Loucy (cell line): Measurements from ENCODE around the gene RNFT2.
A peak's percentile ranks its signal among the peaks of the same experiment; 100 is the strongest.

Source experiments
- H2AFZ ChIP-seq: fragments of 200-600 bp; sonication (generic); 2 replicates; pipeline ENCODE4 v1.6.0; 2016; ENCODE audit warnings: antibody characterized with exemption, mild to moderate bottlenecking, low read length, moderate library complexity
- H3F3A ChIP-seq: fragments of 200-600 bp; 2 replicates; pipeline ENCODE4 v1.6.0; 2016; ENCODE audit warnings: antibody characterized with exemption, low read depth, mild to moderate bottlenecking
- H3K27me3 ChIP-seq: fragments of 200-600 bp; sonication (generic); 2 replicates; pipeline ENCODE4 v1.6.1; 2014; ENCODE audit warnings: low read length, mild to moderate bottlenecking; ENCODE audit not compliant: insufficient read depth, poor library complexity, severe bottlenecking
- H3K36me3 ChIP-seq: fragments of 200-600 bp; sonication (generic); 2 replicates; pipeline ENCODE4 v1.6.1; 2016; ENCODE audit warnings: low read length; ENCODE audit not compliant: insufficient read depth
- H3K4me1 ChIP-seq: fragments of 200-600 bp; sonication (generic); 2 replicates; pipeline ENCODE4 v1.5.1; 2014; ENCODE audit warnings: low read length, mild to moderate bottlenecking; ENCODE audit not compliant: insufficient read depth, poor library complexity, severe bottlenecking
- H3K4me2 ChIP-seq: fragments of 200-600 bp; sonication (generic); 2 replicates; pipeline ENCODE4 v1.6.0; 2014; ENCODE audit warnings: antibody characterized with exemption, low read length, low read depth, mild to moderate bottlenecking; ENCODE audit not compliant: poor library complexity, severe bottlenecking
- H3K4me3 ChIP-seq: fragments of 200-600 bp; sonication (generic); 2 replicates; pipeline ENCODE4 v1.5.1; 2014; ENCODE audit warnings: low read length, mild to moderate bottlenecking, mixed read lengths; ENCODE audit not compliant: poor library complexity, severe bottlenecking
- H3K79me2 ChIP-seq: fragments of 200-600 bp; sonication (generic); 2 replicates; pipeline ENCODE4 v1.6.1; 2014; ENCODE audit warnings: low read length; ENCODE audit not compliant: insufficient read depth
- H3K9ac ChIP-seq: fragments of 200-600 bp; sonication (generic); 2 replicates; pipeline ENCODE4 v1.6.0; 2014; ENCODE audit warnings: mild to moderate bottlenecking, low read depth, low read length, moderate library complexity; ENCODE audit not compliant: poor library complexity, severe bottlenecking
- H3K9me2 ChIP-seq: fragments of 200-600 bp; sonication (generic); replicated peaks from 2 replicates; pipeline ENCODE4 v1.6.1; 2016; ENCODE audit warnings: low read depth, low read length, mixed read lengths
- H3K9me3 ChIP-seq: fragments of 200-600 bp; sonication (generic); 2 replicates; pipeline ENCODE4 v1.6.1; 2014; ENCODE audit warnings: mild to moderate bottlenecking, antibody characterized with exemption, low read length, low read depth; ENCODE audit not compliant: insufficient read depth
- H4K20me1 ChIP-seq: fragments of 200-600 bp; sonication (generic); 2 replicates; pipeline ENCODE4 v1.6.0; 2014; ENCODE audit warnings: antibody characterized with exemption, low read length, mild to moderate bottlenecking; ENCODE audit not compliant: insufficient read depth, poor library complexity, severe bottlenecking
- EZH2phosphoT487 ChIP-seq: fragments of 200-600 bp; IDR thresholded peaks from 2 replicates; pipeline ENCODE4 v1.6.1; 2018; ENCODE audit warnings: antibody characterized with exemption, mild to moderate bottlenecking, moderate library complexity, borderline replicate concordance
- TF ChIP-seq, protein P1 (sequence below): fragments of 200-600 bp; sonication (generic); conservative IDR thresholded peaks from 2 replicates; pipeline ENCODE4 v1.5.1; 2014; ENCODE audit warnings: mild to moderate bottlenecking, antibody characterized with exemption, low read length

The RNFT2 gene

DNA sequence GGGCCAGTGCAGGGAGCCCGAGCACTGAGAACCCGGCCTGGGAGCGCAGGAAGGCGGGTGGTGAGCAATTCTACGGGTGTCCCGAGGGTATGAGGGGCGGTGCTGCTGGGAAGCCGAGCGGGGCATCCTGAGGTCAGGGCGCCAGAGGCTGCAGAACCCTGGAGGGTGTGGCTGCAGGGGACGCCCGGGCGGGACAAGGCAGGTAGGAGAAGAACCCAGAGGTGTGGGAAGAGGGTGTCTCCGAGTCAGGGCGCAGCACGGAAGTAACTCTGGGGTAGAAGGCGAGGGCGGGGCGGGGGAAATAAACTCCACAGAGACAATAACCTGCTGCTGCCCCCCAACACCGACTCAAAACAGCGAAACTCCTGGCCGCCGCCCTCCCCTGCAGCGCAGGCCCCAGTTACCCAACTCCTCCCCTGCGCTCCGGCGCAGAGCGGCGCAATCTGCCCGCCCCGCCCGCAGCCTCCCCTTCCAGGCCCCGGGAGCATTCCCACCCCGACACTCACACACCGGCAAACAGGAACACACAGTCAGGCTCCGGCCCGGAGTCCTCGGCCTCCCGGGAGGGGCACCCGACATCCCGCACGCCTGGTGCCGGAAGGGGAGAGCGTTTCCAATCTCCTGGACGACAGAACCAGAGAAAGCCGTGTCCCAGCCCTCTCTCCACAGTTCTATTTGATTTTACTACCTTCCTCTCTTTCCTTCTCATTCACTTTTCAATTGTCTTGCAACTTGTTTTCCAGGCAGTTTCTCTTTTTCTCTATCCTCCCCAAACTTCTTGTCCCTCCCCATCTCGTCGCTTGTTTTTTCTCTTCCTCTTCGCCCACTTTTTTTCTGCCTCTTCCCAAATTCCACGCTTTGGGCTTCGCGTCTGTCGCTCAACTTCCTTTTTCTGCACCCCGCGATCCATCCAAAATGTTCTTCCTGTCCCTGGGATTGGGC, 140.7 kb downstream of the RNFT2 start:
- Histone ChIP-seq H3K9ac (no peak overlapping the region), H2AFZ (peak overlapping the region; percentile 15; the same call in 1 of the 2 replicates), H3K4me3 (peak overlapping the region; percentile 64), H3K27me3 (peaks cover 44% of the 10 kb centered on the region), H3K79me2 (no peaks in the 10 kb centered on the region), H4K20me1 (no peaks in the 10 kb centered on the region), H3K4me1 (peaks cover 23% of the 10 kb centered on the region), H3K9me3 (no peaks in the 10 kb centered on the region), H3K36me3 (no peaks in the 10 kb centered on the region), H3F3A (no peaks in the 10 kb centered on the region), H3K4me2 (peak overlapping the region; percentile 77), H3K9me2 (no peaks in the 10 kb centered on the region)
- TF ChIP-seq, protein P1, sequence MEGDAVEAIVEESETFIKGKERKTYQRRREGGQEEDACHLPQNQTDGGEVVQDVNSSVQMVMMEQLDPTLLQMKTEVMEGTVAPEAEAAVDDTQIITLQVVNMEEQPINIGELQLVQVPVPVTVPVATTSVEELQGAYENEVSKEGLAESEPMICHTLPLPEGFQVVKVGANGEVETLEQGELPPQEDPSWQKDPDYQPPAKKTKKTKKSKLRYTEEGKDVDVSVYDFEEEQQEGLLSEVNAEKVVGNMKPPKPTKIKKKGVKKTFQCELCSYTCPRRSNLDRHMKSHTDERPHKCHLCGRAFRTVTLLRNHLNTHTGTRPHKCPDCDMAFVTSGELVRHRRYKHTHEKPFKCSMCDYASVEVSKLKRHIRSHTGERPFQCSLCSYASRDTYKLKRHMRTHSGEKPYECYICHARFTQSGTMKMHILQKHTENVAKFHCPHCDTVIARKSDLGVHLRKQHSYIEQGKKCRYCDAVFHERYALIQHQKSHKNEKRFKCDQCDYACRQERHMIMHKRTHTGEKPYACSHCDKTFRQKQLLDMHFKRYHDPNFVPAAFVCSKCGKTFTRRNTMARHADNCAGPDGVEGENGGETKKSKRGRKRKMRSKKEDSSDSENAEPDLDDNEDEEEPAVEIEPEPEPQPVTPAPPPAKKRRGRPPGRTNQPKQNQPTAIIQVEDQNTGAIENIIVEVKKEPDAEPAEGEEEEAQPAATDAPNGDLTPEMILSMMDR: no peak
- no peak for TF ChIP-seq EZH2phosphoT487

DNA sequence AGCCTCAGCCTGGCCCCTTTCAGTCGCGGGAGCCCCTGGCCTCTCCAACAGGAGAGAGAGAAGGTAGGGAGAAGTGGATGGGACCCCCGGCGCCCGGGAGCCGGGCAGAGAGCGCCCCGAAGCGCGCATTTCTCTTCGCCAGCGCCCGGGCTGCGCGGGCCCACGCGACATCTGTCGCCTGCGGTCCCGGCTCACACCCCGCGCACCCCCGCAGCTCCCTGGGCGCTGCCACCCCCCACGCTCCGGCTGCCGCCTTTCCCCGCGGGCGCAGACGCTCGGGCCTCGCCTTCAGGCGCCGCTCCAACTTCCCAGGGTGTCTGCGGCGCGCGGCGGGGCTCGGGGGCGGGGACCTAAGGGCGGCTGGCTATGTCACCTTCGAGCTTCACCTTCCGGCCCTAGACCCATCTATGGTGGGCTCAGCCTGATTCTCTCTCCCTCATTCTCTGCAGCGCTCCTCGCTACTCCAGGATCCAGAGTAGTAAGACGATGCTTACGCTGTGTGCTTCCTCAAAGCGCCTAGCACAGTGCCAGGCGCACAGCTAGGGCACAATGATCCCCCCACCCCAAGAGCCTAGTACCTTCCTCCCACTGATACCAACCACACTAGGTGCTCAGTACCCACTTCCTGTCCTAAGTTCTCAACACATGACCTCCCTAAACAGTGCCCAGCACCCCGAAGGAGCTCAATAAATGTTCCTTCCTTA, 141.5 kb downstream of the RNFT2 start:
- Histone ChIP-seq H3F3A (no peaks in the 10 kb centered on the region), H3K9me3 (no peaks in the 10 kb centered on the region), H3K9me2 (no peaks in the 10 kb centered on the region), H3K36me3 (no peaks in the 10 kb centered on the region), H3K4me3 (peak overlapping the region; percentile 64), H2AFZ (0 out of 2 replicates have a peak overlapping the region, but pooled peaks have one; percentile 15), H3K4me1 (peaks cover 19% of the 10 kb centered on the region), H4K20me1 (no peaks in the 10 kb centered on the region), H3K27me3 (peaks cover 44% of the 10 kb centered on the region), H3K4me2 (peak overlapping the region; percentile 77), H3K9ac (no peak overlapping the region), H3K79me2 (no peaks in the 10 kb centered on the region)
- TF ChIP-seq EZH2phosphoT487: no peak
- TF ChIP-seq, protein P1: no peak

DNA sequence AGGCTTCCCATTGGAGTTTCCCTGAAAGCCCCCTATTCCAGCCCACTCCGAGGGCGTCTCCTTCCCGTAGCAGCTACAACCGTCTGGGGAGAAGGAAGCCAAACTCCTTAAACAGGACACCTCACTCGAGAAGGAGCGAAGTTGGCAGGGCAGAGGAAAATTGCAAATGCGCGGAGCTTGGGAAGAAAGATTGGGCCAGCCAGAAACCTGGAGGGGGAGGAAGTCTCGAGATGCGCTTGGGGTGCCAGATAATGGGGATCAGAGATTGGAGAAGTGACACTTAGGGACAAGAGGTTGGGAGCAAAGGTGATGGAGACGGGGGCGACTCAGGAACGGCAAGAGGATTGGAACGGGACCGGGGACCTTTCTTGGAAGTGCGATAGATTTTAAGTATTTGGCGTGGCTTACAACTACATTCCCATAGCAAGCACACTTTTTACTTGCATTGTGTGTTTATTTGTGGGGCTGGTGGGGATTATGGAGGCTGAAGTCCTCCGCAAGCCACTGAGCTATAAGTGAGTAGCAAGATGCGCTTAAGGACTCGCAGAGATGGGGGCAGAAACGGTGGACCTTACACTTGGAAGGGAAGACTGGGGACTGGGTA, 142.2 kb downstream of the RNFT2 start:
- peaks cover 19% of the 10 kb centered on the region for H3K4me1 ChIP-seq
- H3K36me3 ChIP-seq: no peaks in the 10 kb centered on the region
- no peaks in the 10 kb centered on the region for H4K20me1 ChIP-seq
- H3K9me3 ChIP-seq: no peaks in the 10 kb centered on the region
- TF ChIP-seq, protein P1: no peak
- no peak for TF ChIP-seq EZH2phosphoT487
- peak overlapping the region; percentile 61 for H2AFZ ChIP-seq
- peak overlapping the region; percentile 77 for H3K4me2 ChIP-seq
- peak overlapping the region; percentile 64 for H3K4me3 ChIP-seq
- no peaks in the 10 kb centered on the region for H3K79me2 ChIP-seq
- H3K9me2 ChIP-seq: no peaks in the 10 kb centered on the region
- no peak overlapping the region for H3K9ac ChIP-seq
- no peaks in the 10 kb centered on the region for H3F3A ChIP-seq
- H3K27me3 ChIP-seq: peaks cover 44% of the 10 kb centered on the region
